Adrenal gland (tissue), 5 donors: ENCODE measurements around the gene HAT1.

Source experiments
- CTCF ChIP-seq, 6 experiments: fragments of 450-650 bp in 4 of 6; fragments of 200-600 bp in 2 of 6; sonication (generic) in 1 of 6; IDR thresholded peaks; 1 replicate in 5 of 6; 2 replicates in 1 of 6; pipeline versions ENCODE4 v1.5.1 to v1.8.0; 2016 to 2021; ENCODE audit warnings: antibody characterized with exemption in 6 of 6, mild to moderate bottlenecking in 2 of 6, moderate library complexity in 1 of 6
- POLR2A ChIP-seq, 2 donors: fragments of 450-650 bp; IDR thresholded peaks; one replicate each; pipeline ENCODE4 v1.6.1; 2017; ENCODE audit warnings: antibody characterized with exemption in 2 of 2, mild to moderate bottlenecking in 2 of 2, moderate library complexity in 1 of 2
- donor health status: DM: no; HTN: no; CAD: no.

DNA sequence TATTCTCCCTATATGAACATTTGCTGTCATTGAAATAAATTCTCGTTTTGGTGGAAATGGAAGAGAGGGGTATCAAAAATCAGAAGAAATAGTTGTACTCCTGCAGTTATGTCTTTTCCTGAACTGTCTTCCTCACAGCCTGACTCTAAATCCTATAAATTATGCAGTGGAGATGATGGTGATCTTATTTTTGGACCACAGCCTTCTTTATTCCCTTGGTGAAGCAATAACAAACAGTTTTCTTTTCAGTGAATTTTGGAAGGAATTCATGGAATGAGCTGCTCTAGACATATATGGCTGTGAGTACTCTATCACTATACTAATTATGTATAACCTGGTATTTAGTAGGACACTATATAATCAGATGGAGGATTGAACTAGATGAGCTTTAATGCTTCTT is 26.5 kb upstream of the HAT1 start:
- no peak for TF ChIP-seq CTCF (IDR thresholded peaks at IDR 0.05)
- TF ChIP-seq POLR2A (IDR thresholded peaks at IDR 0.05), result no peak
